GM19238 (cell line): Measurements from ENCODE around the gene MICU1.
"Not testable (repeated sequence)": the region's sequence is repeated elsewhere in the genome, so short reads cannot be mapped to it uniquely, and the experiment has no call there.

Experiments used
- DNase-seq: peaks from one replicate; pipeline ENCODE4 v3.0.0; 2011; ENCODE audit warnings: low spot score; ENCODE audit not compliant: insufficient read length

The MICU1 gene

DNA sequence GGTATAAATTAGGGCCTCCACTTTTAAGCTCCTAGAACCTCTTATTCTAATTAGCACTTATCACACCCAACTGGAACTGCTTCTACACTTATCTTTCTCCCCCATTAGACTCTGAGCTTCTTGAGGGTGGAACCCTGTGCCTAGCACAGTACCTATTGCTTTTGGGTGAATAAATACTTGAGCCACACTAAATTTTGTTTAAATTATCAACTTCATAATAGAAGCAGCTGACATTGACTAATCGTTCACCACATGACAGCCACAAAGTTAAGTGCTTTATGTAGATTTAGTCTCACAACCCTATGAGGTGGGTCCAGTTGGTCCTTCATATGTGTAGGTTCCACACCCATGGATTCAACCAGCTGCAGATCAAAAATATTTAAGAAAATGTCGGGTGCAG lies 235.1 kb downstream of the MICU1 start:
- DNase-seq = no peak

GRCh38 chr10:72389716-72390115 lies 236.2 kb downstream of the MICU1 start:
- DNase-seq = no peak

GRCh38 chr10:72389014-72389413 lies 236.9 kb downstream of the MICU1 start:
- no peak for DNase-seq

DNA sequence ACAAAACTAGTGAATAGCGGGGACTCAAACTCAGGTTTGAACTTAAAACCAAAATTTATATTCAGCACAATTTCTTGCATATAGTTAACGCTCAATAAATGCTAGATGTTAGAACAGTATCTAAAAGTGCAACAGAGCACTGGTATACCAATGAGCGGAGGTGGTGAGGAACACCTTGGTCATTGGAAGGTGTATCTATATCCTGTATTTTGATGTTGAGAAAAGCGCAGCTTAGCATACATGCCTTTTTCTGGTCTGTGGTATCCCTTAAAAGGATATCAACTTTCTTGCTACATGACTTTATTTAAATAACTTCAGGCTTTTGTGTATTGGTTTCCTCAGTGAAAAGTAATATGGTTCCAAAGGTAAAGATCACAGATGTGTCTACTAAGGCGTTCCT lies 237.8 kb downstream of the MICU1 start:
- no peak for DNase-seq

DNA sequence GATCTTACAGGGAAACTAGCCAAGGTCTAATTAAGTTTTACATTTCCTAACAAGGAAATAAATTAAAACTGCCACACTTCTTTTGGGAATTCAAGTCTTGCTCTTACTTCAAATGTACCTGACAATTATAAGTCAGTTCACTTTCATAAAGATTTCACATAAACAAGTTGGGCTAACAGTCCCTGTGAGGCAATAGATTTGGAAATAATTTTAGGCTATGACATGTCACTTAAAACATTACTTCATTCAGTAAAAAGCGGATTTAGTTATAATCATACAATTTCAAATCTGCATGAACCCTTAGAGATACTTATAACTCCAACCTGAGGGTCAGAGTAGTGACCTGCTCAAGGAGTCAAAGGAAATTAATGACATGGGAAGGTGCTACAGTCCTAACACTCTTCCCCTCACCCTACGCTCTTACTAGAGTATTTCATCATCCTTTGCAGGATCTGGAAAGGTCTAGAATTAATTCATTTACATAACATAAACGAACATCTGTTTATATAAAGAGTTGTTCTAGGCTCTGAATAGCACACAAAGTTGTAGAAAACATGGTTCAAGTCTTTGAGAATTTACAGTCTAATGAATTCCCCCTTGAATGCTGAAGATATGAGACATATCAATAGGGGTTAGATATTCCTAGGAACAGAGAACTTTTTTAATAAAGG lies 238.8 kb downstream of the MICU1 start:
- DNase-seq = no peak

DNA sequence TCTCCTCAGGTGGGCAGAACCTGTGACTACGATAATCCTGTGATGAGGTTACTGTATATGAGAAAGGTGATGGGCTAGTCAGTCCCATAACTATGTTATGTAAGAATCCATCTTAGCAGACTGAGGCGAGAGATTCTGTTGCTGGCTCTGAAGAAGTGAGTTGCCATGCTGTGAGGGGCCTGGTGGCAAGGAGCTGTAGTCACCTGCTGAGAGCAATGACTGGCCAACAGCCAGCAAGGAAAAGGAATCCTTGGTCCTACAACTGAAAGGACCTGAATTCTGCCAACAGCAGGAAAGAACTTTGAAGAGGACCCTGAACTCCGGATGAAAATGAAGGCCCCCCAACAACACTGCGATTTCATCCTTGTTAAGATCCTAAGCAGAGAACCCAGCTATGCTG lies 240.2 kb downstream of the MICU1 start:
- no peak for DNase-seq

- DNase-seq = not testable (repeated sequence)
Observed at GRCh38 chr10:72384982-72385381, 240.9 kb downstream of the MICU1 start.

DNA sequence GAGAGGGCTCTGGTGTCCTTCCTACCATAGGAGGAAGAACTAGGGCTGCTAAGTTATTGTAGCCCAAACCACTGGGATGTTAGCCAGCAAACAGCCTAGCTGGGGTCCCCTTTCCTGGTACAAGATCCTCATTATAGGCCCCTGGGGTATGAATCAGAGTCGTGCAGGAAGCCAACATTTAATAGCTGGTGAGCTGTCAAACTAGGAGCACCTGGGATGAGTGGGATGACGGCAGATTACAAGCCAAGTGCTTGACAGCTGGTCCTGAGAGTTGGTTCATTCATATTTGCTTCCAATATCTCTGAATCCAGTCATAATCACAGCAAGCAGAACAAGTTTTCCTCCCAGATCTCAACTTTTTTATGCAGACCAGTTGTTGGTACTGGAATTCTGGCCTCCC lies 246.1 kb downstream of the MICU1 start:
- no peak for DNase-seq

DNA sequence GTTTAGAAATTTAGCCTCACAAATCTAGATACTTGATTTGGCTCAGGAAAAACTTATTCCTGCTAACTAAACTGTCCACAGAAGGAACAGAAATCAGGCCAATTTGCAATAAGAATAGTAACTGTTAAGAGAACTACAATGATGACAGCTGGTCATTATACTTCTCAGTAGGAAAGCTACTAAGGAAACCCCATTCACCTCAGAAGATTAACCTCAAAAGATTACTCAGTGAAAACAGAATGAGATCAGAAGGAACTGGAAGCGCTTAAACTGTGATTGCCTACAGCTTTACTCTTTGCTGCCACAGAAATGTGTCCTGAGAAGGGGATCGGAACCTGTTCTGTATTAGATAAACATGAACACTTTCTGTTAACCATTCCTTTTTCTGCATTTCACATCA lies 246.8 kb downstream of the MICU1 start:
- no peak for DNase-seq

GRCh38 chr10:72375585-72375984 lies 250.3 kb downstream of the MICU1 start:
- DNase-seq = no peak

DNA sequence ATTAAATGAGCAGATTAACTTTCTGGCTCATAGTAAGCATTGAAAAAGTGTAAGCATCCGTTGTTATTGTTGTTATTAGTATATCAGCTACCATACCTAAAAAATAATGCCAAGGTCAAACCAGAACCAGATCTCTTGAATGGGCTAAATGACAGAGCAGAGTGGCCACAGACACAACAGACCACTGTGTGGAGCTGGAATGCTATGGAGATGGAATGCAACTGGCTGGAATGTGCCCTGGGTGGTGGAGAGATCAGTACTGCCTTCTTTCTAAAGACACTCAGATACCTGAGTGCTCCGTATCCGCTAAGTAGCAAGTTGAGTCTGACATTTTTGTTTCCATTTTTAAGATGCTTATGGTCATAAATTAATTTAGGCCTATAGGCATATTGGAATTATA lies 250.7 kb downstream of the MICU1 start:
- no peak for DNase-seq

GRCh38 chr10:72370201-72370722 lies 255.6 kb downstream of the MICU1 start:
- DNase-seq = no peak

GRCh38 chr10:72367301-72367960 lies 258.4 kb downstream of the MICU1 start:
- no peak for DNase-seq

- no peak for DNase-seq
Observed at GRCh38 chr10:72365106-72365895, 260.6 kb downstream of the MICU1 start.

GRCh38 chr10:72364239-72364777 lies 261.6 kb downstream of the MICU1 start:
- peak; percentile 73 for DNase-seq

DNA sequence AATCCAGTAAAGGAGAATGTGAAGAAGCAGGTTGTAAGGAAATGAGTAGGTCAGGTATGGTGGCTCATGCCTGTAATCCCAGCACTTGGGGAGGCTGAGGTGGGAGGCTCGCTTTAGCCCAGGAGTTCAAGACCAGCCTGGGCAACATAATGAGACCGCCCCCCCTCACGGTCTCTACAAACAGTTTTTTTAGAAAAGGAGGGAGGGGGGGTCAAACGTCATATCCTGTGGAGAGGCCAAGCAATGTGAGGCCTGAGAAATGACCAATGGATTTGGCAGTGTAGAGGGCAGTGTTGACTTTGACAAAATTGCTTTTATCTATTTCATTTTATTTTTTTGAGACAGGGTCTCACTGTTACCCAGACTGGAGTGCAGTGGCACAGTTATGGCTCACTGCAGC lies 268.9 kb downstream of the MICU1 start:
- DNase-seq = no peak

- no peak for DNase-seq
Observed at GRCh38 chr10:72356115-72356514, 269.8 kb downstream of the MICU1 start.

- DNase-seq = no peak
Observed at GRCh38 chr10:72355214-72355555, 270.7 kb downstream of the MICU1 start.

DNA sequence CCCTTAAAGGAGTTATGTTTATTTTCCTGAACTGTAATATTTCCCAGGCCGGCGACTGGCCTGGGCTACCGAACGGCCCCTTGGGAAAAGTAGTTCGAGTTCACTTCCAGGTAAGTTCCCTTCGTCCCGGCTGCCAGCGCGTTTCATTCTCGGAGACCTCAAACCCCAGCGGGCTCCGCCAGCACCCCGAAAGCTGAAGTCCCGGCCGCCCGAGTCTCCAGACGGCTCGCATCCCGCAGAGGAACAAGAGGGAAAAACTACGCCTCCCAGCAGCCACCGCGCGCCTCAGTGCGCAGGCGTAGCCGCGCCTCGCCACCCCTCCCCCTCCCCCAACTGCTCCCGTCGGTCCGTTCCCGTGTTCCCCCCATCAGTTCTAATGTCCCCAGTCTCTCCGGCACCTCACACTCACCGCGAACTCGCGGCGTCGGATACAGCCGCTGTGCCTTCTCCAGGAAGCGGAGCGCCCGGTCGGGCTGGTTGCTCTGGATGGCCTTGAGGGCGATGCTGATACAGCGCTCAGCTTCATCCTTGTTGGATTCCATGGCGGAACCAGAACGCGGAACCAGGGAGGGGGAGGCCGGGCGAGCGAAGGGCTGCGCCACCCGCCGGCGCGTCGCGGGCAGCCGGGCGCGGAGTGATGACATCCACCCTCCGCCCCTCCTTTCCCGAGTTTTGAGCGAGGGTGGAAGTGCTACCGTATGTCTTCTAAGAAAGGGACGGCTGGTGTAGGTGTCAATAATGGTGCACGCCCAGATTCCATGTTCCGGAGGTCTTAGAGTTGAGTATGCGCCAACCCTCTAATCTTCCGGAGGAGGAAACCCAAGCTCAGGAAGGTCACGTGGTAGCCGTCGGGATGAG lies 271.3 kb downstream of the MICU1 start, which contains the start of gene DNAJB12:
Gene DNAJB12 (minus strand): TSS at position 564 of the 858 bp plus-strand sequence. CDS start 22 bp downstream, at position 542.
- peak; percentile 90 for DNase-seq

- DNase-seq = no peak
Observed at GRCh38 chr10:72353965-72354355, 271.9 kb downstream of the MICU1 start.
